Keratinocyte (primary cell): ENCODE measurements around the gene PKD1. TPM values are rescaled to one million over a fixed set of nuclear protein-coding genes. Genes with fewer than 3 reads are reported as not detected.

Experiments
- DNase-seq: peaks from one replicate; pipeline ENCODE4 v3.0.0-alpha.2; 2011; ENCODE audit warnings: low read depth, missing footprints, low spot score
- FAIRE-seq: peaks from 2 replicates; lab custom pipeline; 2011; peaks lifted over from hg19 to GRCh38; lab: Jason Lieb, UNC
- H2AFZ ChIP-seq: 2 replicates; pipeline ENCODE4 v1.6.0; 2012; ENCODE audit warnings: low read length, control low read depth, inconsistent platforms; ENCODE audit not compliant: control insufficient read depth
- H3K27ac ChIP-seq: 2 replicates; pipeline ENCODE4 v1.5.1; 2011; ENCODE audit warnings: low read length; ENCODE audit not compliant: control insufficient read depth, insufficient read depth
- H3K27me3 ChIP-seq: 3 replicates; pipeline ENCODE4 v1.6.0; 2011; ENCODE audit warnings: low read length; ENCODE audit not compliant: control insufficient read depth, insufficient read depth; ENCODE audit errors: extremely low read depth
- H3K36me3 ChIP-seq, 2 experiments: 2 replicates in 1 of 2; 3 replicates in 1 of 2; pipeline ENCODE4 v1.5.1; 2011; ENCODE audit warnings: low read length in 2 of 2, mild to moderate bottlenecking in 1 of 2; ENCODE audit not compliant: control insufficient read depth in 2 of 2, insufficient read depth in 2 of 2; ENCODE audit errors: extremely low read depth in 1 of 2
- H3K4me1 ChIP-seq: 3 replicates; pipeline ENCODE4 v1.5.1; 2011; ENCODE audit warnings: low read length; ENCODE audit not compliant: control insufficient read depth, insufficient read depth; ENCODE audit errors: extremely low read depth
- H3K4me2 ChIP-seq: 3 replicates; pipeline ENCODE4 v1.6.0; 2011; ENCODE audit warnings: low read depth, low read length; ENCODE audit not compliant: control insufficient read depth, insufficient read depth; ENCODE audit errors: extremely low read depth
- H3K4me3 ChIP-seq, 3 experiments: fragments of 200-600 bp in 1 of 3; sonication (generic) in 1 of 3; 2 replicates in 2 of 3; 3 replicates in 1 of 3; pipeline ENCODE4 v1.5.1; 2011 to 2016; ENCODE audit warnings: low read length in 3 of 3, mild to moderate bottlenecking in 3 of 3, control low read depth in 2 of 3, inconsistent platforms in 1 of 3, low read depth in 1 of 3, mixed read lengths in 1 of 3, mixed run types in 1 of 3, moderate library complexity in 1 of 3; ENCODE audit not compliant: control insufficient read depth in 2 of 3, insufficient read depth in 2 of 3; ENCODE audit errors: extremely low read depth in 1 of 3
- H3K79me2 ChIP-seq: 2 replicates; pipeline ENCODE4 v1.6.0; 2012; ENCODE audit warnings: low read length; ENCODE audit not compliant: control insufficient read depth, insufficient read depth
- H3K9ac ChIP-seq: 3 replicates; pipeline ENCODE4 v1.6.0; 2011; ENCODE audit warnings: low read length; ENCODE audit not compliant: control insufficient read depth, insufficient read depth; ENCODE audit errors: extremely low read depth
- H3K9me1 ChIP-seq: 3 replicates; pipeline ENCODE4 v1.6.0; 2011; ENCODE audit warnings: low read length; ENCODE audit not compliant: control insufficient read depth, insufficient read depth; ENCODE audit errors: extremely low read depth
- H3K9me3 ChIP-seq: 2 replicates; pipeline ENCODE4 v1.5.1; 2012; ENCODE audit warnings: low read depth, low read length; ENCODE audit not compliant: control insufficient read depth
- H4K20me1 ChIP-seq: 3 replicates; pipeline ENCODE4 v1.6.0; 2011; ENCODE audit warnings: low read length; ENCODE audit not compliant: control insufficient read depth, insufficient read depth; ENCODE audit errors: extremely low read depth
- EZH2 ChIP-seq: IDR thresholded peaks from one replicate; pipeline ENCODE4 v1.6.1; 2012; ENCODE audit warnings: inconsistent platforms, mild to moderate bottlenecking, low read length, moderate library complexity
- dilution Hi-C: fragments of 300-500 bp; cut with MboI; formaldehyde crosslinking; loops from one replicate; pipeline ENCODE4 v1.7.0; 2020; ENCODE audit warnings: low sequenced_read_pairs; ENCODE audit not compliant: extremely low pct_ligation_motif_present
- polyA plus RNA-seq, 5 experiments: library from polyadenylated mRNA; depleted of rRNA in 3 of 5; stranded (reverse) in 3 of 5; stranded (forward) in 1 of 5; unstranded in 1 of 5; fragments of >200 nt; gene quantifications; 1 replicate in 1 of 5; 2 replicates in 3 of 5; 3 replicates in 1 of 5; pipeline versions ENCODE4 v1.2.1 to v1.2.3, GENCODE V29; 2011 to 2012; ENCODE audit warnings: missing spikeins in 2 of 5, low read depth in 1 of 5, low replicate concordance in 1 of 5
- TF ChIP-seq, protein P1 (sequence below), 3 experiments: IDR thresholded peaks in 1 of 3; conservative IDR thresholded peaks in 1 of 3; optimal IDR thresholded peaks in 1 of 3; 2 replicates in 2 of 3; 3 replicates in 1 of 3; pipeline versions ENCODE3 to v1.5.1; 2011; ENCODE audit warnings: low read length in 3 of 3, mild to moderate bottlenecking in 3 of 3, moderate library complexity in 2 of 3, control low read depth in 1 of 3, inconsistent platforms in 1 of 3; ENCODE audit not compliant: insufficient read depth in 2 of 3; ENCODE audit errors: extremely low read depth in 1 of 3

PKD1 gene
- polyA plus RNA-seq, 1 donor (not counting 4 experiments of a cell fraction or from before 2014, with no cell fraction given) = 10.6 TPM

GRCh38 chr16:2082983-2083364 is 52.7 kb downstream of the PKD1 start:
- Histone ChIP-seq H3K79me2 (no peaks in the 10 kb centered on the region), H3K9ac (no peak overlapping the region), H3K36me3 (peaks cover 27 to 31% of the 10 kb centered on the region in 2 experiments), H3K4me2 (no peak overlapping the region), H3K9me1 (no peaks in the 10 kb centered on the region), H2AFZ (no peak overlapping the region), H3K27me3 (no peaks in the 10 kb centered on the region), H4K20me1 (peaks cover 8% of the 10 kb centered on the region), H3K4me1 (peaks cover 13% of the 10 kb centered on the region), H3K27ac (no peak overlapping the region), H3K4me3 (no peak overlapping the region), H3K9me3 (no peaks in the 10 kb centered on the region)
- no peak for DNase-seq
- dilution Hi-C loops = no loop called here
- TF ChIP-seq EZH2 = no peak
- TF ChIP-seq, protein P1, sequence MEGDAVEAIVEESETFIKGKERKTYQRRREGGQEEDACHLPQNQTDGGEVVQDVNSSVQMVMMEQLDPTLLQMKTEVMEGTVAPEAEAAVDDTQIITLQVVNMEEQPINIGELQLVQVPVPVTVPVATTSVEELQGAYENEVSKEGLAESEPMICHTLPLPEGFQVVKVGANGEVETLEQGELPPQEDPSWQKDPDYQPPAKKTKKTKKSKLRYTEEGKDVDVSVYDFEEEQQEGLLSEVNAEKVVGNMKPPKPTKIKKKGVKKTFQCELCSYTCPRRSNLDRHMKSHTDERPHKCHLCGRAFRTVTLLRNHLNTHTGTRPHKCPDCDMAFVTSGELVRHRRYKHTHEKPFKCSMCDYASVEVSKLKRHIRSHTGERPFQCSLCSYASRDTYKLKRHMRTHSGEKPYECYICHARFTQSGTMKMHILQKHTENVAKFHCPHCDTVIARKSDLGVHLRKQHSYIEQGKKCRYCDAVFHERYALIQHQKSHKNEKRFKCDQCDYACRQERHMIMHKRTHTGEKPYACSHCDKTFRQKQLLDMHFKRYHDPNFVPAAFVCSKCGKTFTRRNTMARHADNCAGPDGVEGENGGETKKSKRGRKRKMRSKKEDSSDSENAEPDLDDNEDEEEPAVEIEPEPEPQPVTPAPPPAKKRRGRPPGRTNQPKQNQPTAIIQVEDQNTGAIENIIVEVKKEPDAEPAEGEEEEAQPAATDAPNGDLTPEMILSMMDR (optimal IDR thresholded peaks at IDR 0.05 in 1 of 3, IDR thresholded peaks at IDR 0.05 in 1 of 3, conservative IDR thresholded peaks at IDR 0.05 in 1 of 3; ENCODE audit: extremely low read depth in 1 of 3, insufficient read depth in 2 of 3, low read length in 3 of 3) = no peak
- FAIRE-seq = no peak

DNA sequence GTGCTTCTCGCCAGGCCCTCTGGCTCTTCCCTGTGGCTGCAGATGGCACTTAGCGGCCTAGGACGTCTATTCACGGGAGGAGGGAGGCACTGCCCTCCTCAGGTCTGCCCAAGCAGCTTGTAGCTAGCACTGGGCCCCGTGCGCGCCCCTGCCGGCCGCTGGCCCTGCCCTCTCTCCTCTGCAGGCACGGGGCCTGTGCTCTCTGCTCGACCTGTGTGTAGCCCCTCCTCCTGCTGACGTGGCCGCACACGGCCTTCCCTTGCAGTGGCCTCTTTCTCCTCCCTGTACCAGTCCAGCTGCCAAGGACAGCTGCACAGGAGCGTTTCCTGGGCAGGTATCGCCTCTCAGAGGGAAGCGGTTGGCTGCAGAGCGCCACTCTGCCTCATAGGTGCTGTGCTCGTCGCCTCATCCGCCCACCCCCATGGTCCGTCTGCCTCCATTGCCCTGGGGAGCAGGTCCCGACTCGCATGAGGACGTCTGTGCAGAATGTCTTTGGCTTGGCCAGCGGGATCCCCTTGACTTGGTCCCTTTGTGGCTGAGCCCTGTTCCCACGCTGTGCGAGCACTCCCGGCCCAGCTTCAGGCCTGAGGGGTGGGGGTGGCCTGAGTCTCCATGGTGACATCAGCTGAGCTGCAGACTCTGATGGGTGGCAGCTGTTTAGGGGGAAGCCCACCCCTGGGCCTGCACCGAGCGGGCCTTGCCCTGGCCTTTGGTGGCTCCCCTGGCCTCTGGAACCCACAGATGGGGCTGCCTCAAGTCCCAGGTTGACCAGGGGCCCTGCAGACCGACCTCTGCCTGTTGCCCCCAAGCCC is 53.3 kb downstream of the PKD1 start:
- H4K20me1 ChIP-seq = peaks cover 6% of the 10 kb centered on the region
- H3K9me3 ChIP-seq = no peaks in the 10 kb centered on the region
- FAIRE-seq (no peak), DNase-seq (no peak)
- H3K9ac ChIP-seq = no peak overlapping the region
- no peak overlapping the region for H3K4me2 ChIP-seq
- no peaks in the 10 kb centered on the region for H3K27me3 ChIP-seq
- TF ChIP-seq, protein P1 (optimal IDR thresholded peaks at IDR 0.05 in 1 of 3, IDR thresholded peaks at IDR 0.05 in 1 of 3, conservative IDR thresholded peaks at IDR 0.05 in 1 of 3; ENCODE audit: extremely low read depth in 1 of 3, insufficient read depth in 2 of 3, low read length in 3 of 3) = peak in 1 of 3 experiments; percentile 14
- TF ChIP-seq EZH2 = no peak
- H3K4me3 ChIP-seq = no peak overlapping the region
- H3K79me2 ChIP-seq = no peaks in the 10 kb centered on the region
- no peak overlapping the region for H2AFZ ChIP-seq
- dilution Hi-C loops = no loop called here
- H3K27ac ChIP-seq = no peak overlapping the region
- peaks cover 28 to 31% of the 10 kb centered on the region in 2 experiments for H3K36me3 ChIP-seq
- H3K4me1 ChIP-seq = peaks cover 15% of the 10 kb centered on the region
- no peaks in the 10 kb centered on the region for H3K9me1 ChIP-seq
